Measurements from ENCODE around the gene NUDT3. TPM values are rescaled to one million over a fixed set of nuclear protein-coding genes. Genes with fewer than 3 reads are reported as not detected.
A peak's percentile ranks its signal among the peaks of the same experiment; 100 is the strongest.

NUDT3 gene
- 32.7 to 33.3 TPM (median 33.2 TPM) in 3 replicates for total RNA-seq

- H3K27ac Mint-ChIP-seq, result peak within 1 kb of the TSS; percentile 91
- H3K4me3 Mint-ChIP-seq, result peak within 1 kb of the TSS; percentile 88
- peak; percentile 92 to 96 for DNase-seq (ENCODE audit: low spot score in 2 of 2, unreplicated experiment in 2 of 2)
- peaks cover 3% of the 10 kb centered on the region for H3K36me3 Mint-ChIP-seq
- H3K9me3 Mint-ChIP-seq, result peaks cover 8% of the 10 kb centered on the region
- peaks cover 8% of the 10 kb centered on the region for H3K4me1 Mint-ChIP-seq
- H3K27me3 Mint-ChIP-seq (ENCODE audit: low read depth), result no peaks in the 10 kb centered on the region
- TF ChIP-seq, protein P1, sequence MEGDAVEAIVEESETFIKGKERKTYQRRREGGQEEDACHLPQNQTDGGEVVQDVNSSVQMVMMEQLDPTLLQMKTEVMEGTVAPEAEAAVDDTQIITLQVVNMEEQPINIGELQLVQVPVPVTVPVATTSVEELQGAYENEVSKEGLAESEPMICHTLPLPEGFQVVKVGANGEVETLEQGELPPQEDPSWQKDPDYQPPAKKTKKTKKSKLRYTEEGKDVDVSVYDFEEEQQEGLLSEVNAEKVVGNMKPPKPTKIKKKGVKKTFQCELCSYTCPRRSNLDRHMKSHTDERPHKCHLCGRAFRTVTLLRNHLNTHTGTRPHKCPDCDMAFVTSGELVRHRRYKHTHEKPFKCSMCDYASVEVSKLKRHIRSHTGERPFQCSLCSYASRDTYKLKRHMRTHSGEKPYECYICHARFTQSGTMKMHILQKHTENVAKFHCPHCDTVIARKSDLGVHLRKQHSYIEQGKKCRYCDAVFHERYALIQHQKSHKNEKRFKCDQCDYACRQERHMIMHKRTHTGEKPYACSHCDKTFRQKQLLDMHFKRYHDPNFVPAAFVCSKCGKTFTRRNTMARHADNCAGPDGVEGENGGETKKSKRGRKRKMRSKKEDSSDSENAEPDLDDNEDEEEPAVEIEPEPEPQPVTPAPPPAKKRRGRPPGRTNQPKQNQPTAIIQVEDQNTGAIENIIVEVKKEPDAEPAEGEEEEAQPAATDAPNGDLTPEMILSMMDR (IDR thresholded peaks at IDR 0.05; ENCODE audit: unreplicated experiment), result peak; percentile 82
Observed at GRCh38 chr6:34392497-34393190, at the start of gene NUDT3. TSS of gene NUDT3 (minus strand) at chr6:34392669. CDS start at chr6:34392362, 307 bp downstream.

DNA sequence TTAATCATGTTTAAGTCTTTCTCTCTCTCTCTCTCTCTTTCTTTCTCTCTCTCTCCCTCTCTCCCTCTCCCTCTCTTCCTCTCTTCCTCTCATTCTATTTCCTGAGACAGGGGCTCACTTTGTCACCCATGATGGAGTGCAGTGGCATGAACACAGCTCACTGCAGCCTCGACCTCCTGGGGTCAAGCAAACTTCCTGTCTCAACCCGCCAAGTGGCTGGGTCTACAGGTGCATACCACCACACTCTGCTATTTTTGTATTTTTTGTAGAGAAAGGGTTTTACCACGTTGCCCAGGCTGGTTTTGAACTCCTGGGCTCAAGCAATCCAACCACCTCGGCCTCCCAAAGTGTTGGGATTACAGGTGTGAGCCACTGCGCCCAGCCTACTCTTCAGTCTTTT lies 49.1 kb upstream of the NUDT3 start:
- TF ChIP-seq, protein P1 (IDR thresholded peaks at IDR 0.05; ENCODE audit: unreplicated experiment), result no peak
- Mint-ChIP-seq H3K36me3 (no peaks in the 10 kb centered on the region), H3K4me1 (no peaks in the 10 kb centered on the region), H3K4me3 (no peak overlapping the region), H3K9me3 (peaks cover 6% of the 10 kb centered on the region), H3K27me3 (ENCODE audit: low read depth) (no peaks in the 10 kb centered on the region), H3K27ac (no peak overlapping the region)
- DNase-seq (ENCODE audit: low spot score in 2 of 2, unreplicated experiment in 2 of 2), result no peak

DNA sequence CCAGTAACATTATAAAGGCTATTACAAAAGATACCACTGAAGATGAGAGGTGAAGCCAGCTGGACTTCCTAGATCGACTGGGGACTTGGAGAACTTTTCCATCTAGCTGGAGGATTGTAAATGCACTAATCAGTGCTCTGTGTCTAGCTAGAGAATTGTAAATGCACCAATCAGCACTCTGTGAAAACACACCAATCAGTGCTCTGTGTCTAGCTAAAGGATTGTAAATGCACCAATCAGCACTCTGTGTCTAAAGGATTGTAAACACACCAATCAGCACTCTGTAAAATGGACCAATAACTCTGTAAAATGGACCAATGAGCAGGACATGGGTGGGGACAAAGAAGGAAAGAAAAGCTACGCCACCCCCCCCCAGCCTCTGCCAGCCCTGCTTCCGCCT lies 47.0 kb upstream of the NUDT3 start:
- no peaks in the 10 kb centered on the region for H3K4me1 Mint-ChIP-seq
- H3K9me3 Mint-ChIP-seq, result peaks cover 6% of the 10 kb centered on the region
- H3K27me3 Mint-ChIP-seq (ENCODE audit: low read depth), result no peaks in the 10 kb centered on the region
- H3K4me3 Mint-ChIP-seq, result no peak overlapping the region
- DNase-seq (ENCODE audit: low spot score in 2 of 2, unreplicated experiment in 2 of 2), result no peak
- no peak overlapping the region for H3K27ac Mint-ChIP-seq
- TF ChIP-seq, protein P1 (IDR thresholded peaks at IDR 0.05; ENCODE audit: unreplicated experiment), result no peak
- no peaks in the 10 kb centered on the region for H3K36me3 Mint-ChIP-seq

DNA sequence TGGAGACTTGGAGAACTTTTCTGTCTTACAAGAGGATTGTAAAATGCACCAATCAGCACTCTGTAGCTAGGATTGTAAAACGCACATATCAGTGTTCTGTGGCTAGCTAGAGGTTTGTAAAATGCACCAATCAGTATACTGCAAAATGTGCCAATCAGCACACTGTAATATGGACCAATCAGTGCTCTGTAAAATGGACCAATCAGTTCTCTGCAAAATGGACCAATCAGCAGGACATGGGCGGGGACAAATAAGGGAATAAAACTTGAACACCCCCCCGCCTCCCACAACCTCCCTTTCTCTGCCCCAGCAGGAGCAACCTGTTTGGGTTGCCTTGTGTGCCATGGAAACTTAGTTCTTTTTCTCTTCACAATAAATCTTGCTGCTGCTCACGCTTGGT lies 46.2 kb upstream of the NUDT3 start:
- H3K4me3 Mint-ChIP-seq, result no peak overlapping the region
- no peaks in the 10 kb centered on the region for H3K4me1 Mint-ChIP-seq
- H3K27ac Mint-ChIP-seq, result no peak overlapping the region
- TF ChIP-seq, protein P1 (IDR thresholded peaks at IDR 0.05; ENCODE audit: unreplicated experiment), result no peak
- no peaks in the 10 kb centered on the region for H3K36me3 Mint-ChIP-seq
- DNase-seq (ENCODE audit: low spot score in 2 of 2, unreplicated experiment in 2 of 2), result no peak
- no peaks in the 10 kb centered on the region for H3K27me3 Mint-ChIP-seq (ENCODE audit: low read depth)
- peaks cover 6% of the 10 kb centered on the region for H3K9me3 Mint-ChIP-seq

DNA sequence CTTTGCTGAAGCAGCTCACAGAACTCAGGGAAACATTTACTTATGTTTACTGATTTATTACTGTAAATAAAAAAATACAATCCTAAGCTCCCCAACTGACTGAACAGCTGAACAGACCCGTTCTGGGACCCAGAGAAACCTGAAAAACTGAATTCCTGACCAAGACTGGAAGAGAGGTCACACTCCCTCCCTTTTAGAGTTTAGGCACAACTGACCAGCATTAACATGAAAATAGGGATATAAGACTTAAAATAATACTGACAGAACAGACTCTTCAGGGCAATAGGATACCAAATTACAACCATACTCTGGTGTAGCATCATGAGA lies 45.1 kb upstream of the NUDT3 start:
- Mint-ChIP-seq H3K4me3 (no peak overlapping the region), H3K27ac (no peak overlapping the region), H3K9me3 (peaks cover 6% of the 10 kb centered on the region), H3K27me3 (ENCODE audit: low read depth) (no peaks in the 10 kb centered on the region), H3K36me3 (no peaks in the 10 kb centered on the region), H3K4me1 (no peaks in the 10 kb centered on the region)
- DNase-seq (ENCODE audit: low spot score in 2 of 2, unreplicated experiment in 2 of 2), result no peak
- TF ChIP-seq, protein P1 (IDR thresholded peaks at IDR 0.05; ENCODE audit: unreplicated experiment), result no peak

All from mesothelial cell of epicardium (in vitro differentiated cells).